ENCODE results near the gene PDE8A. TPM values are rescaled to one million over a fixed set of nuclear protein-coding genes. Genes with fewer than 3 reads are reported as not detected.

The PDE8A gene
- total RNA-seq, 1 experiment from 2014 or later: 40.0 TPM

- peaks cover 17% of the 10 kb centered on the region; the same call in 1 of the 2 replicates for H3K9me3 ChIP-seq (ENCODE audit: control insufficient read depth, insufficient read depth, low read depth, low read length)
- BruUV-seq (replicated peaks): no TSS peak
- ChIA-PET CTCF (no interaction called here), POLR2A (no interaction called here)
- H3K36me3 ChIP-seq (ENCODE audit: control insufficient read depth, insufficient read depth, low read length): no peaks in the 10 kb centered on the region
- H3K4me3 ChIP-seq (ENCODE audit: low read depth in 2 of 2, low read length in 2 of 2): no peak overlapping the region
- no peak for DNase-seq (ENCODE audit: low read depth, low spot score)
- no peak overlapping the region for H3K27ac ChIP-seq (ENCODE audit: low read length)
- TF ChIP-seq SIN3A (IDR thresholded peaks at IDR 0.05; ENCODE audit: borderline replicate concordance, insufficient read depth, low read depth, low read length) (no peak), POLR2AphosphoS5 (IDR thresholded peaks at IDR 0.05; ENCODE audit: low read depth, low read length) (no peak), TCF7L2 (IDR thresholded peaks at IDR 0.05; ENCODE audit: low read depth, low read length) (no peak), REST (IDR thresholded peaks at IDR 0.05; ENCODE audit: insufficient read depth in 1 of 2, low read depth in 2 of 2, low read length in 1 of 2) (no peak)
- TF ChIP-seq, protein P1, sequence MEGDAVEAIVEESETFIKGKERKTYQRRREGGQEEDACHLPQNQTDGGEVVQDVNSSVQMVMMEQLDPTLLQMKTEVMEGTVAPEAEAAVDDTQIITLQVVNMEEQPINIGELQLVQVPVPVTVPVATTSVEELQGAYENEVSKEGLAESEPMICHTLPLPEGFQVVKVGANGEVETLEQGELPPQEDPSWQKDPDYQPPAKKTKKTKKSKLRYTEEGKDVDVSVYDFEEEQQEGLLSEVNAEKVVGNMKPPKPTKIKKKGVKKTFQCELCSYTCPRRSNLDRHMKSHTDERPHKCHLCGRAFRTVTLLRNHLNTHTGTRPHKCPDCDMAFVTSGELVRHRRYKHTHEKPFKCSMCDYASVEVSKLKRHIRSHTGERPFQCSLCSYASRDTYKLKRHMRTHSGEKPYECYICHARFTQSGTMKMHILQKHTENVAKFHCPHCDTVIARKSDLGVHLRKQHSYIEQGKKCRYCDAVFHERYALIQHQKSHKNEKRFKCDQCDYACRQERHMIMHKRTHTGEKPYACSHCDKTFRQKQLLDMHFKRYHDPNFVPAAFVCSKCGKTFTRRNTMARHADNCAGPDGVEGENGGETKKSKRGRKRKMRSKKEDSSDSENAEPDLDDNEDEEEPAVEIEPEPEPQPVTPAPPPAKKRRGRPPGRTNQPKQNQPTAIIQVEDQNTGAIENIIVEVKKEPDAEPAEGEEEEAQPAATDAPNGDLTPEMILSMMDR (IDR thresholded peaks at IDR 0.05): no peak
- no peaks in the 10 kb centered on the region for H3K4me1 ChIP-seq (ENCODE audit: control insufficient read depth, insufficient read depth, low read length)
- intact Hi-C loops (cut with micrococcal nuclease; ENCODE audit: unreplicated experiment) (no loop called here), in situ Hi-C loops (cut with HindIII; ENCODE audit: low pct_unique_long_range_greater_than_20kb, low sequenced_read_pairs) (no loop called here)
- H3K27me3 ChIP-seq (ENCODE audit: control insufficient read depth, insufficient read depth, low read length): no peaks in the 10 kb centered on the region
- ATAC-seq: no peak
Observed at GRCh38 chr15:85063088-85063487, 81.4 kb downstream of the PDE8A start.

- BruUV-seq (replicated peaks): no TSS peak
- TF ChIP-seq POLR2AphosphoS5 (IDR thresholded peaks at IDR 0.05; ENCODE audit: low read depth, low read length) (no peak), REST (IDR thresholded peaks at IDR 0.05; ENCODE audit: insufficient read depth in 1 of 2, low read depth in 2 of 2, low read length in 1 of 2) (no peak), TCF7L2 (IDR thresholded peaks at IDR 0.05; ENCODE audit: low read depth, low read length) (no peak), SIN3A (IDR thresholded peaks at IDR 0.05; ENCODE audit: borderline replicate concordance, insufficient read depth, low read depth, low read length) (no peak)
- TF ChIP-seq, protein P1 (IDR thresholded peaks at IDR 0.05): no peak
- DNase-seq (ENCODE audit: low read depth, low spot score) (no peak), ATAC-seq (no peak)
- H3K4me3 ChIP-seq (ENCODE audit: low read depth in 2 of 2, low read length in 2 of 2): no peak overlapping the region
- no peaks in the 10 kb centered on the region for H3K4me1 ChIP-seq (ENCODE audit: control insufficient read depth, insufficient read depth, low read length)
- in situ Hi-C loops (cut with HindIII; ENCODE audit: low pct_unique_long_range_greater_than_20kb, low sequenced_read_pairs): no loop called here
- intact Hi-C loops (cut with micrococcal nuclease; ENCODE audit: unreplicated experiment): no loop called here
- H3K36me3 ChIP-seq (ENCODE audit: control insufficient read depth, insufficient read depth, low read length): no peaks in the 10 kb centered on the region
- ChIA-PET CTCF (no interaction called here), POLR2A (no interaction called here)
- no peak overlapping the region for H3K27ac ChIP-seq (ENCODE audit: low read length)
- H3K27me3 ChIP-seq (ENCODE audit: control insufficient read depth, insufficient read depth, low read length): no peaks in the 10 kb centered on the region
- peaks cover 17% of the 10 kb centered on the region; the same call in 1 of the 2 replicates for H3K9me3 ChIP-seq (ENCODE audit: control insufficient read depth, insufficient read depth, low read depth, low read length)
Observed at GRCh38 chr15:85063522-85064079, 81.9 kb downstream of the PDE8A start.
